ENCODE measurements around the gene SNTG2.

SNTG2 gene

GRCh38 chr2:1097101-1097500 lies 146.5 kb downstream of the SNTG2 start:
- Histone ChIP-seq H3K36me3 (ENCODE audit: insufficient read depth, low read length) (no peaks in the 10 kb centered on the region), H3F3A (ENCODE audit: low read depth) (no peaks in the 10 kb centered on the region), H4K20me1 (ENCODE audit: insufficient read depth, low read length, poor library complexity, severe bottlenecking) (no peaks in the 10 kb centered on the region), H3K4me2 (ENCODE audit: low read depth, low read length, poor library complexity, severe bottlenecking) (no peak overlapping the region), H2AFZ (ENCODE audit: low read length) (no peak overlapping the region), H3K79me2 (ENCODE audit: insufficient read depth, low read length) (no peaks in the 10 kb centered on the region), H3K4me1 (ENCODE audit: insufficient read depth, low read length, poor library complexity, severe bottlenecking) (no peaks in the 10 kb centered on the region), H3K9me3 (ENCODE audit: insufficient read depth, low read depth, low read length) (no peaks in the 10 kb centered on the region), H3K27me3 (ENCODE audit: insufficient read depth, low read length, poor library complexity, severe bottlenecking) (no peaks in the 10 kb centered on the region), H3K4me3 (ENCODE audit: low read length, poor library complexity, severe bottlenecking) (no peak overlapping the region), H3K9ac (ENCODE audit: low read depth, low read length, poor library complexity, severe bottlenecking) (no peak overlapping the region), H3K9me2 (replicated peaks; ENCODE audit: low read depth, low read length) (no peaks in the 10 kb centered on the region)
- TF ChIP-seq CTCF (conservative IDR thresholded peaks at IDR 0.05; ENCODE audit: low read length), result no peak
- TF ChIP-seq EZH2phosphoT487 (IDR thresholded peaks at IDR 0.05; ENCODE audit: borderline replicate concordance), result no peak

- no peaks in the 10 kb centered on the region for H3K36me3 ChIP-seq (ENCODE audit: insufficient read depth, low read length)
- H3K4me1 ChIP-seq (ENCODE audit: insufficient read depth, low read length, poor library complexity, severe bottlenecking), result no peaks in the 10 kb centered on the region
- TF ChIP-seq CTCF (conservative IDR thresholded peaks at IDR 0.05; ENCODE audit: low read length), result no peak
- TF ChIP-seq EZH2phosphoT487 (IDR thresholded peaks at IDR 0.05; ENCODE audit: borderline replicate concordance), result no peak
- H3K9me3 ChIP-seq (ENCODE audit: insufficient read depth, low read depth, low read length), result no peaks in the 10 kb centered on the region
- no peaks in the 10 kb centered on the region for H3K27me3 ChIP-seq (ENCODE audit: insufficient read depth, low read length, poor library complexity, severe bottlenecking)
- no peaks in the 10 kb centered on the region for H3K9me2 ChIP-seq (replicated peaks; ENCODE audit: low read depth, low read length)
- no peak overlapping the region for H3K4me3 ChIP-seq (ENCODE audit: low read length, poor library complexity, severe bottlenecking)
- H3K4me2 ChIP-seq (ENCODE audit: low read depth, low read length, poor library complexity, severe bottlenecking), result no peak overlapping the region
- no peaks in the 10 kb centered on the region for H4K20me1 ChIP-seq (ENCODE audit: insufficient read depth, low read length, poor library complexity, severe bottlenecking)
- H3F3A ChIP-seq (ENCODE audit: low read depth), result no peaks in the 10 kb centered on the region
- no peaks in the 10 kb centered on the region for H3K79me2 ChIP-seq (ENCODE audit: insufficient read depth, low read length)
- no peak overlapping the region for H3K9ac ChIP-seq (ENCODE audit: low read depth, low read length, poor library complexity, severe bottlenecking)
- H2AFZ ChIP-seq (ENCODE audit: low read length), result no peak overlapping the region
Measured at GRCh38 chr2:1099418-1099817, 148.8 kb downstream of the SNTG2 start.

GRCh38 chr2:1101011-1101782 lies 150.5 kb downstream of the SNTG2 start:
- no peak for TF ChIP-seq EZH2phosphoT487 (IDR thresholded peaks at IDR 0.05; ENCODE audit: borderline replicate concordance)
- no peak for TF ChIP-seq CTCF (conservative IDR thresholded peaks at IDR 0.05; ENCODE audit: low read length)
- no peak overlapping the region for H3K4me3 ChIP-seq (ENCODE audit: low read length, poor library complexity, severe bottlenecking)
- H3K79me2 ChIP-seq (ENCODE audit: insufficient read depth, low read length), result no peaks in the 10 kb centered on the region
- no peaks in the 10 kb centered on the region for H3K27me3 ChIP-seq (ENCODE audit: insufficient read depth, low read length, poor library complexity, severe bottlenecking)
- no peaks in the 10 kb centered on the region for H3F3A ChIP-seq (ENCODE audit: low read depth)
- H2AFZ ChIP-seq (ENCODE audit: low read length), result no peak overlapping the region
- H3K9me3 ChIP-seq (ENCODE audit: insufficient read depth, low read depth, low read length), result no peaks in the 10 kb centered on the region
- no peaks in the 10 kb centered on the region for H3K9me2 ChIP-seq (replicated peaks; ENCODE audit: low read depth, low read length)
- H3K36me3 ChIP-seq (ENCODE audit: insufficient read depth, low read length), result no peaks in the 10 kb centered on the region
- no peaks in the 10 kb centered on the region for H3K4me1 ChIP-seq (ENCODE audit: insufficient read depth, low read length, poor library complexity, severe bottlenecking)
- H3K4me2 ChIP-seq (ENCODE audit: low read depth, low read length, poor library complexity, severe bottlenecking), result no peak overlapping the region
- H4K20me1 ChIP-seq (ENCODE audit: insufficient read depth, low read length, poor library complexity, severe bottlenecking), result no peaks in the 10 kb centered on the region
- H3K9ac ChIP-seq (ENCODE audit: low read depth, low read length, poor library complexity, severe bottlenecking), result no peak overlapping the region
